Measurements from ENCODE around the gene CCDC85A.

The CCDC85A gene

DNA sequence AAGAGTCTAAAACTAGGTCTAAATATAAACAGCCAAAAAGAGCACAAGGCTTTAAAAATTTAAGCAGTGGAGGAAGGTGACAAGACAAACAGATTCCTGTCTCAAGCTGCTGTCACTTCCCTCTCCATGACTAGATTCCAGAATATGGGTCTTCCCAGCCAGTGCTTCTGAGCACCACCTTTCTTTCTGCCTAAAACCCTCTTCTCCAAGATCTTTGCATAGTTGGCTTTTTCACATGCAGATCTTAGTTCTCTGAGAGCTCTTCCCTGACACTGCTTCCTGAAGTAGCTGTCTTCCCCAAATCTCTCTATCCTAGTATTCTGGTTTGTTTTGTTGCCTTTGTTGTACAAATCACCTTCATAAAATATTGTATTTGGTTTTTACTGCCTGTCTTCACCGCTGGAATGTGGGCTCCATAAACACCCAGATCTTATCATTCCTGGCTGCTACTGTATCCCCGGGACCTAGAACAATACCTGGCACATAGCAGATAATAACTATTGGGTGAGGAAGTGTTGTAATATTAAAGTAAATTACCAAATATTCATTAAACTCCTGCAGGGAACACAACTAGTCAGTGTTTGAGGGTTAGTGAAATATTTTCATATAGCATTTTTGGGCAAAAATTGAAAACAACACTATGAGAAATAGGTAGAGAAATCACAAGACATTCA lies 150.2 kb downstream of the CCDC85A start:
- ChIA-PET POLR2A (ENCODE audit: low non-redundant PET) (no interaction called here), CTCF (no interaction called here)
- H3K27ac ChIP-seq = no peak overlapping the region
- no peak for DNase-seq (ENCODE audit: low spot score)
- TF ChIP-seq CTCF (conservative IDR thresholded peaks at IDR 0.05; ENCODE audit: low read depth) = no peak

DNA sequence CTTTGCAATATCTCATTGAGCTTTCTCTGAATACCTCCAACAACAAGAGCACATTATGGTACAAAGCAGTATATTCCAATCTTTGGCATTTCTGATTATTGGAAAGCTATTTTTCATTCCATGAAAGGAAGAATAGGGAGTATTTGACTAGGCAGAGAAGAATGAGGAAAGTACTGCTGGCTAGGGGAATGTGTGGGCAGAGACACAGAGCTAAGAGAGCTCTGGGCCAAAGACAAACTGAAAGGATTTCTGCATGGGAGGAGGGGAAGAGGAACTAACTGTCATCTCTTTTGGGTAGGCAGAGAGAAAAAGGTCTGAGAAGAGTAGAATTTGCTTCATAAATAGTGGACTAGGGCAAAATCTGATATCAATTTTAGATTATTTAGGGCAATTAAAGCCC lies 150.8 kb downstream of the CCDC85A start:
- no peak for DNase-seq (ENCODE audit: low spot score)
- ChIA-PET CTCF (no interaction called here), POLR2A (ENCODE audit: low non-redundant PET) (no interaction called here)
- no peak overlapping the region for H3K27ac ChIP-seq
- no peak for TF ChIP-seq CTCF (conservative IDR thresholded peaks at IDR 0.05; ENCODE audit: low read depth)

DNA sequence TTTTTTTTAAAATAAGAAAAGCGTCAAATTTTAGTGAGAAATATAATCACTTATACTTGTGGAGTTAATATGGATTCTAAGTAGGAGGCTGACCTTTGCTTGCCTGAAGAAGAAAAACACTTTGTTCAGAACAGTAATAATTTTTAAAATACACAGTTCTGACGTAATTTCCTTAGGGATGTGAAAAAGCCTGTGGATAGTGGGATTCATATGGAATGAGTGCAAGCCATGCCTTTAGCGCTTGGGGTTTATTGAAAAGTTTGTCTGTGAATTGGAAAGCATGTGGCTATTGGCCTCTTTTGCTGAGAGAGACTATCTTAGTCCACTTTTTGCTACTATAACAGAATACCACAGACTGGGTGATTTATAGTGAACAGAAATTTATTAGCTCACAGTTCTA lies 151.3 kb downstream of the CCDC85A start:
- CTCF ChIA-PET = no interaction called here
- no peak for DNase-seq (ENCODE audit: low spot score)
- no peak overlapping the region for H3K27ac ChIP-seq
- POLR2A ChIA-PET (ENCODE audit: low non-redundant PET) = no interaction called here
- no peak for TF ChIP-seq CTCF (conservative IDR thresholded peaks at IDR 0.05; ENCODE audit: low read depth)

DNA sequence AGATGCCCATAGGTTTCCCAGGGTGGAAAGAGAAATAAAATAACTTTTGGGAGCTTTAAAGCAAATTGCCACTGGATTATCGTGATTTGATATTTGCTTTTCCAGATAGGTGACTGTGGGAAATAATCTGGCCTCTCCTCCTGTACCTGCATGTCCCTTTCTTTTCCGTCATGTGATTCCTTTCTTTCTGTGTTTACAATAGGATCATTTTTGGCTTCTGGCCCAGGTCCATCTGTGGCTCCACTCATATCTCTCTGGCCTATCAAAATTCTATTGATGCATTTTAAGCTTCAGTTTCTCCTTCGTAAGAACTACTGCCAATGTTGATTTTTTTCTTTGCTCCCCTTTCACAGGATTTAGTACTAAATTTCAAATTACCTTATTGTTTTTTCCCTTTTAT lies 153.6 kb downstream of the CCDC85A start:
- no peak overlapping the region for H3K27ac ChIP-seq
- no peak for TF ChIP-seq CTCF (conservative IDR thresholded peaks at IDR 0.05; ENCODE audit: low read depth)
- ChIA-PET CTCF (no interaction called here), POLR2A (ENCODE audit: low non-redundant PET) (no interaction called here)
- no peak for DNase-seq (ENCODE audit: low spot score)

DNA sequence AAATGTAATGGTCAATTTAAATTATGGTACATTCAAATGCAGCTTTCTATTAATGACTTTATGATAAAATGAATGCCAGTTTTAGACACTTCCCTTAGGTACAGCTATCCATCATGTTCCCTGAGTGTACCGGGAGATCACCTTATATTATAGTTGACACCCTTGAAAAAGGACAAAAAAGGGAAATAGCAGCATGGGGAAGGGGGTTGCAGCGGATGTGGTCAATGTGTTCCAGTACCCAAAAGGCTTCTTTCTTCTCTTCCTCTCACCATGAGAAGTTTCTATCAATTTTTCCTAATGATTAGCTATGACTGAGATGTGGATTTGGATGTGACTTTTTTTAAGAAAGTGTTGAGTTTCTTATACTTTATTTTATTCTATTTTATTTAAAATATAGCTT lies 154.4 kb downstream of the CCDC85A start:
- ChIA-PET POLR2A (ENCODE audit: low non-redundant PET) (no interaction called here), CTCF (no interaction called here)
- no peak for TF ChIP-seq CTCF (conservative IDR thresholded peaks at IDR 0.05; ENCODE audit: low read depth)
- no peak overlapping the region for H3K27ac ChIP-seq
- DNase-seq (ENCODE audit: low spot score) = no peak

DNA sequence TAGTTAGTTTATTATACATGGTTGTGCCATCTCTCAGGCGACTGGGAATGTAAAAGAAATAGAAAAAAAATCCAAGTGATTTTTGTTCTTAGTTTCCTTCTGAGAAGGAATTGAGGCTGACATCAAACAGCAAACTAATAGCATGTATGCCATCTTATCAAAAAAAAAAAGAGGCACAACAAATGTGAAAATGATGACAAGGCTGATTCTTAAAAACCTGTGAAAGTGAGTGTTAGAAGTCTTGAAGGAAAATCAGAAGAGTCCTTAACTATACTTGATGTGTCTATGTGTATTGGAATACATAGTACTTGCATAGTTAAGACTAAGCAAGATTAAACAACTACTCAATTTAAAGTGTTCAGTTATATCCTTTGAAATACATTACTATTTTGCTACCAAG lies 161.0 kb downstream of the CCDC85A start:
- POLR2A ChIA-PET (ENCODE audit: low non-redundant PET) = no interaction called here
- no peak for DNase-seq (ENCODE audit: low spot score)
- no peak overlapping the region for H3K27ac ChIP-seq
- TF ChIP-seq CTCF (conservative IDR thresholded peaks at IDR 0.05; ENCODE audit: low read depth) = no peak
- CTCF ChIA-PET = no interaction called here

- CTCF ChIA-PET = no interaction called here
- TF ChIP-seq CTCF (conservative IDR thresholded peaks at IDR 0.05; ENCODE audit: low read depth) = no peak
- no peak overlapping the region for H3K27ac ChIP-seq
- POLR2A ChIA-PET (ENCODE audit: low non-redundant PET) = no interaction called here
- DNase-seq (ENCODE audit: low spot score) = no peak
Measured at GRCh38 chr2:56347881-56348280, 164.1 kb downstream of the CCDC85A start.

Measured in RWPE1 (cell line).